HepG2 (cell line): ENCODE results near the gene DUOXA2. TPM values are rescaled to one million over a fixed set of nuclear protein-coding genes. Genes with fewer than 3 reads are reported as not detected.

Source experiments
- CREB1 ChIP-seq, 2 experiments: fragments of 450-650 bp in 1 of 2; IDR thresholded peaks; 2 replicates each; pipeline ENCODE4 v1.6.1; 2016 to 2017; ENCODE audit warnings: control low read depth in 1 of 2, mild to moderate bottlenecking in 1 of 2, missing compliant biosample characterization in 1 of 2, missing genetic modification characterization in 1 of 2
- GTF2F1 ChIP-seq: fragments of 150-350 bp; IDR thresholded peaks from 2 replicates; pipeline ENCODE4 v1.6.1; 2014; ENCODE audit warnings: low read length
- HIVEP1 ChIP-seq: sonication (generic); formaldehyde crosslinking; IDR thresholded peaks from 2 replicates; pipeline ENCODE4 v1.4.0; 2020; ENCODE audit warnings: mild to moderate bottlenecking, missing genetic modification reagents
- MAFF ChIP-seq: IDR thresholded peaks from 2 replicates; pipeline ENCODE4 v1.6.1; 2011; ENCODE audit warnings: low read depth, low read length, improper control_type of control experiment
- NFIB ChIP-seq: sonication (generic); formaldehyde crosslinking; IDR thresholded peaks from 2 replicates; pipeline ENCODE4 v1.9.0; 2021; ENCODE audit warnings: missing genetic modification reagents, mild to moderate bottlenecking, borderline replicate concordance
- NRL ChIP-seq: sonication (generic); formaldehyde crosslinking; IDR thresholded peaks from 2 replicates; pipeline ENCODE4 v1.5.0; 2020; ENCODE audit warnings: missing genetic modification reagents, mild to moderate bottlenecking, moderate library complexity, borderline replicate concordance
- RBAK ChIP-seq: sonication (generic); formaldehyde crosslinking; IDR thresholded peaks from 2 replicates; pipeline ENCODE4 v1.5.1; 2020; ENCODE audit warnings: mild to moderate bottlenecking, missing genetic modification reagents
- SOX6 ChIP-seq, 2 experiments: fragments of 450-650 bp in 1 of 2; sonication (generic) in 1 of 2; formaldehyde crosslinking in 1 of 2; IDR thresholded peaks; 2 replicates each; pipeline versions ENCODE4 v1.4.0 to v1.6.1; 2017 to 2020; ENCODE audit warnings: antibody characterized with exemption in 1 of 2, mild to moderate bottlenecking in 1 of 2, missing genetic modification reagents in 1 of 2
- SSRP1 ChIP-seq: IDR thresholded peaks from 2 replicates; pipeline ENCODE4 v1.6.1; 2016; ENCODE audit warnings: control low read depth
- SUZ12 ChIP-seq: fragments of 150-350 bp; IDR thresholded peaks from 2 replicates; pipeline ENCODE4 v1.6.1; 2014; ENCODE audit warnings: low read depth, low read length
- SYNCRIP ChIP-seq: fragments of 200-400 bp; formaldehyde crosslinking; IDR thresholded peaks from 2 replicates; pipeline ENCODE4 v1.6.1; 2018; ENCODE audit warnings: mild to moderate bottlenecking, low read depth, low read length; ENCODE audit not compliant: insufficient read depth
- TCF7L2 ChIP-seq: IDR thresholded peaks from 2 replicates; pipeline ENCODE4 v1.6.1; 2011; ENCODE audit warnings: mild to moderate bottlenecking, low read depth, low read length, moderate library complexity
- YY1 ChIP-seq: IDR thresholded peaks from 2 replicates; pipeline ENCODE4 v1.6.1; 2011; ENCODE audit warnings: low read length, low read depth, moderate library complexity, mild to moderate bottlenecking; ENCODE audit not compliant: insufficient read depth, insufficient replicate concordance
- ZFP41 ChIP-seq: sonication (generic); formaldehyde crosslinking; IDR thresholded peaks from 2 replicates; pipeline ENCODE4 v1.4.0; 2020; ENCODE audit warnings: mild to moderate bottlenecking, missing genetic modification reagents, borderline replicate concordance
- ZFP62 ChIP-seq: sonication (generic); formaldehyde crosslinking; IDR thresholded peaks from 2 replicates; pipeline ENCODE4 v1.4.0; 2020; ENCODE audit warnings: missing genetic modification reagents
- ZNF326 ChIP-seq: sonication (generic); formaldehyde crosslinking; IDR thresholded peaks from 2 replicates; pipeline ENCODE4 v1.4.0; 2020; ENCODE audit warnings: missing genetic modification reagents, borderline replicate concordance
- ZNF547 ChIP-seq: sonication (generic); formaldehyde crosslinking; IDR thresholded peaks from 2 replicates; pipeline ENCODE4 v1.5.1; 2020; ENCODE audit warnings: mild to moderate bottlenecking, missing genetic modification reagents
- ZNF598 ChIP-seq: sonication (generic); formaldehyde crosslinking; IDR thresholded peaks from 2 replicates; pipeline ENCODE4 v1.5.1; 2020; ENCODE audit warnings: mild to moderate bottlenecking, missing genetic modification reagents, borderline replicate concordance
- ZSCAN12 ChIP-seq: sonication (generic); formaldehyde crosslinking; IDR thresholded peaks from 2 replicates; pipeline ENCODE4 v1.9.0; 2021; ENCODE audit warnings: mild to moderate bottlenecking, missing genetic modification reagents
- polyA plus RNA-seq, 8 experiments: library from polyadenylated mRNA; depleted of rRNA in 3 of 8; stranded (reverse) in 7 of 8; unstranded in 1 of 8; fragments of >200 nt; fragmentation: Illumina TruSeq in 4 of 8; extraction: Trizol in 4 of 8; gene quantifications; 2 replicates each; pipeline versions ENCODE4 v1.2.1 to v1.2.3, GENCODE V29; 2011 to 2016; ENCODE audit warnings: low read depth in 4 of 8, missing spikeins in 1 of 8, mixed read lengths in 1 of 8; ENCODE audit not compliant: insufficient read depth in 1 of 8
- total RNA-seq, 5 experiments: library from RNA; depleted of rRNA; stranded (reverse); fragments of >200 nt; fragmentation: Illumina TruSeq; extraction: Trizol; gene quantifications; 2 replicates each; pipeline ENCODE4 v1.2.3, GENCODE V29; 2016; ENCODE audit warnings: low read depth in 1 of 5
- TF ChIP-seq, protein P1 (sequence below): IDR thresholded peaks from 2 replicates; pipeline ENCODE4 v1.6.1; 2016; ENCODE audit warnings: missing biosample characterization, missing genetic modification reagents, low read depth
- TF ChIP-seq, protein P2 (sequence below): sonication (generic); formaldehyde crosslinking; IDR thresholded peaks from 2 replicates; pipeline ENCODE4 v1.5.0; 2020; ENCODE audit warnings: missing genetic modification reagents
- TF ChIP-seq, protein P3 (sequence below): sonication (generic); formaldehyde crosslinking; IDR thresholded peaks from 2 replicates; pipeline ENCODE4 v1.4.0; 2020; ENCODE audit warnings: missing genetic modification reagents
- TF ChIP-seq, protein P4 (sequence below): sonication (generic); formaldehyde crosslinking; conservative IDR thresholded peaks from 2 replicates; pipeline ENCODE4 v1.8.0; 2022; ENCODE audit warnings: missing genetic modification reagents
- TF ChIP-seq, protein P5 (sequence below): sonication (generic); formaldehyde crosslinking; IDR thresholded peaks from 2 replicates; pipeline ENCODE4 v1.8.0; 2022; ENCODE audit warnings: mild to moderate bottlenecking, missing genetic modification reagents, moderate library complexity

The DUOXA2 gene
- total and polyA plus RNA-seq, 2 of the 13 experiments (the other 11 are each of a cell fraction or from before 2014, with no cell fraction given): 0.32 TPM; not detected in 1

DNA sequence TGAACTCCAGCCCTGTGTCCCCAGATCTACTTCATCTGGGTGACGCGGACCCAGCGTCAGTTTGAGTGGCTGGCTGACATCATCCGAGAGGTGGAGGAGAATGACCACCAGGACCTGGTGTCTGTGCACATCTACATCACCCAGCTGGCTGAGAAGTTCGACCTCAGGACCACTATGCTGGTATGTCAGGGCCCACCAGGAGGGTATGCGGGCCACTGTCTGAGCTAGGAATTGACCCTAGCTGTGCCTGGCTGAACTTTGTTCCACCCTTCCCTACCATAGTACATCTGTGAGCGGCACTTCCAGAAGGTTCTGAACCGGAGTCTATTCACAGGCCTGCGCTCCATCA is 49.4 kb downstream of the DUOXA2 start (continued):
- TF ChIP-seq, protein P1, sequence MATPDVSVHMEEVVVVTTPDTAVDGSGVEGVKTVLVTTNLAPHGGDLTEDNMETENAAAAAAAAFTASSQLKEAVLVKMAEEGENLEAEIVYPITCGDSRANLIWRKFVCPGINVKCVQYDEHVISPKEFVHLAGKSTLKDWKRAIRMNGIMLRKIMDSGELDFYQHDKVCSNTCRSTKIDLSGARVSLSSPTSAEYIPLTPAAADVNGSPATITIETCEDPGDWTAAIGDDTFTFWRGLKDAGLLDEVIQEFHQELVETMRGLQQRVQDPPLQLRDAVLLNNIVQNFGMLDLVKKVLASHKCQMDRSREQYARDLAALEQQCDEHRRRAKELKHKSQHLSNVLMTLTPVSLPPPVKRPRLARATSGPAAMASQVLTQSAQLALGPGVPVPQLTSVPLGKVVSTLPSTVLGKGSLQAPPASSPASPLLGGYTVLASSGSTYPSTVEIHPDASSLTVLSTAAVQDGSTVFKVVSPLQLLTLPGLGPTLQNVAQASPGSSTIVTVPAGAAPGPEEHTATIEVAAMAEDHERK (CRISPR knock-in tag): no peak
- TF ChIP-seq, protein P2, sequence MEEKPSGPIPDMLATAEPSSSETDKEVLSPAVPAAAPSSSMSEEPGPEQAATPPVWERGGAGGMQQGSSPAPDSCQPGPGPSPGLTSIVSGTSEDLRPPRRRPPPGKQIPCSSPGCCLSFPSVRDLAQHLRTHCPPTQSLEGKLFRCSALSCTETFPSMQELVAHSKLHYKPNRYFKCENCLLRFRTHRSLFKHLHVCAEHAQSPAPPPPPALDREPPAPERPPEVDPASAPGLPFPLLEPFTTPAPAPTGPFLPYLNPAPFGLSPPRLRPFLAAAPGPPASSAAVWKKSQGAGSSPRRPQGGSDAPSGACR (CRISPR knock-in tag): no peak
- TF ChIP-seq MAFF: no peak
- 0 out of 2 replicates have a peak, but pooled peaks have one; percentile 67 for TF ChIP-seq ZNF326 (CRISPR knock-in tag)
- TF ChIP-seq RBAK: no peak
- TF ChIP-seq, protein P3, sequence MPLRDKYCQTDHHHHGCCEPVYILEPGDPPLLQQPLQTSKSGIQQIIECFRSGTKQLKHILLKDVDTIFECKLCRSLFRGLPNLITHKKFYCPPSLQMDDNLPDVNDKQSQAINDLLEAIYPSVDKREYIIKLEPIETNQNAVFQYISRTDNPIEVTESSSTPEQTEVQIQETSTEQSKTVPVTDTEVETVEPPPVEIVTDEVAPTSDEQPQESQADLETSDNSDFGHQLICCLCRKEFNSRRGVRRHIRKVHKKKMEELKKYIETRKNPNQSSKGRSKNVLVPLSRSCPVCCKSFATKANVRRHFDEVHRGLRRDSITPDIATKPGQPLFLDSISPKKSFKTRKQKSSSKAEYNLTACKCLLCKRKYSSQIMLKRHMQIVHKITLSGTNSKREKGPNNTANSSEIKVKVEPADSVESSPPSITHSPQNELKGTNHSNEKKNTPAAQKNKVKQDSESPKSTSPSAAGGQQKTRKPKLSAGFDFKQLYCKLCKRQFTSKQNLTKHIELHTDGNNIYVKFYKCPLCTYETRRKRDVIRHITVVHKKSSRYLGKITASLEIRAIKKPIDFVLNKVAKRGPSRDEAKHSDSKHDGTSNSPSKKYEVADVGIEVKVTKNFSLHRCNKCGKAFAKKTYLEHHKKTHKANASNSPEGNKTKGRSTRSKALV (CRISPR knock-in tag): no peak
- TF ChIP-seq ZFP41 (CRISPR knock-in tag): no peak
- TF ChIP-seq, protein P4, sequence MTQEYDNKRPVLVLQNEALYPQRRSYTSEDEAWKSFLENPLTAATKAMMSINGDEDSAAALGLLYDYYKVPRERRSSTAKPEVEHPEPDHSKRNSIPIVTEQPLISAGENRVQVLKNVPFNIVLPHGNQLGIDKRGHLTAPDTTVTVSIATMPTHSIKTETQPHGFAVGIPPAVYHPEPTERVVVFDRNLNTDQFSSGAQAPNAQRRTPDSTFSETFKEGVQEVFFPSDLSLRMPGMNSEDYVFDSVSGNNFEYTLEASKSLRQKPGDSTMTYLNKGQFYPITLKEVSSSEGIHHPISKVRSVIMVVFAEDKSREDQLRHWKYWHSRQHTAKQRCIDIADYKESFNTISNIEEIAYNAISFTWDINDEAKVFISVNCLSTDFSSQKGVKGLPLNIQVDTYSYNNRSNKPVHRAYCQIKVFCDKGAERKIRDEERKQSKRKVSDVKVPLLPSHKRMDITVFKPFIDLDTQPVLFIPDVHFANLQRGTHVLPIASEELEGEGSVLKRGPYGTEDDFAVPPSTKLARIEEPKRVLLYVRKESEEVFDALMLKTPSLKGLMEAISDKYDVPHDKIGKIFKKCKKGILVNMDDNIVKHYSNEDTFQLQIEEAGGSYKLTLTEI (CRISPR knock-in tag): no peak
- TF ChIP-seq ZNF547 (CRISPR knock-in tag): 0 out of 2 replicates have a peak, but pooled peaks have one; percentile 9
- TF ChIP-seq ZSCAN12 (CRISPR knock-in tag): no peak
- no peak for TF ChIP-seq GTF2F1
- 0 out of 2 replicates have a peak, but pooled peaks have one; percentile 48 for TF ChIP-seq NRL
- no peak for TF ChIP-seq NFIB (CRISPR knock-in tag)
- TF ChIP-seq SYNCRIP: no peak
- no peak for TF ChIP-seq YY1
- no peak for TF ChIP-seq TCF7L2
- no peak for TF ChIP-seq ZFP62 (CRISPR knock-in tag)
- no peak for TF ChIP-seq SSRP1 (CRISPR knock-in tag)
- TF ChIP-seq SOX6 (IDR thresholded peaks at IDR 0.05): no peak
- 0 out of 2 replicates have a peak, but pooled peaks have one; percentile 27 for TF ChIP-seq SOX6 (CRISPR knock-in tag; IDR thresholded peaks at IDR 0.05)
- TF ChIP-seq HIVEP1 (CRISPR knock-in tag): peak; percentile 12; the same call in 1 of the 2 replicates
- no peak for TF ChIP-seq ZNF598
- TF ChIP-seq, protein P5, sequence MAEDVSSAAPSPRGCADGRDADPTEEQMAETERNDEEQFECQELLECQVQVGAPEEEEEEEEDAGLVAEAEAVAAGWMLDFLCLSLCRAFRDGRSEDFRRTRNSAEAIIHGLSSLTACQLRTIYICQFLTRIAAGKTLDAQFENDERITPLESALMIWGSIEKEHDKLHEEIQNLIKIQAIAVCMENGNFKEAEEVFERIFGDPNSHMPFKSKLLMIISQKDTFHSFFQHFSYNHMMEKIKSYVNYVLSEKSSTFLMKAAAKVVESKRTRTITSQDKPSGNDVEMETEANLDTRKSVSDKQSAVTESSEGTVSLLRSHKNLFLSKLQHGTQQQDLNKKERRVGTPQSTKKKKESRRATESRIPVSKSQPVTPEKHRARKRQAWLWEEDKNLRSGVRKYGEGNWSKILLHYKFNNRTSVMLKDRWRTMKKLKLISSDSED (CRISPR knock-in tag): no peak
- TF ChIP-seq CREB1 (IDR thresholded peaks at IDR 0.05): no peak
- TF ChIP-seq CREB1 (CRISPR knock-in tag; IDR thresholded peaks at IDR 0.05): no peak
- TF ChIP-seq SUZ12: no peak
